Kidney (tissue), 14 donors: ENCODE results near the gene PRR33. TPM values are rescaled to one million over a fixed set of nuclear protein-coding genes. Genes with fewer than 3 reads are reported as not detected.

ENCODE experiments used
- DNase-seq, 5 donors: peaks; one replicate each; pipeline ENCODE4 v3.0.0-alpha.2; 2013 to 2020
- FAIRE-seq: peaks from 2 replicates; lab custom pipeline; 2012; peaks lifted over from hg19 to GRCh38; lab: Jason Lieb, UNC
- H3K27ac ChIP-seq, 2 donors: one replicate each; pipeline ENCODE4 v1.7.0; 2013; ENCODE audit warnings: low read depth in 2 of 2, low read length in 2 of 2, inconsistent platforms in 1 of 2
- H3K27me3 ChIP-seq: one replicate; pipeline ENCODE4 v1.7.1; 2013; ENCODE audit warnings: low read length, inconsistent platforms; ENCODE audit not compliant: control insufficient read depth, insufficient read depth
- H3K36me3 ChIP-seq, 3 donors: one replicate each; pipeline versions ENCODE4 v1.7.0 to v1.7.1; 2013; ENCODE audit warnings: low read length in 3 of 3, control low read depth in 1 of 3, inconsistent platforms in 1 of 3; ENCODE audit not compliant: insufficient read depth in 3 of 3, control insufficient read depth in 2 of 3
- H3K4me1 ChIP-seq, 3 donors: one replicate each; pipeline versions ENCODE4 v1.7.0 to v1.7.1; 2013; ENCODE audit warnings: low read length in 3 of 3, inconsistent platforms in 1 of 3, low read depth in 1 of 3; ENCODE audit not compliant: control insufficient read depth in 2 of 3, insufficient read depth in 2 of 3
- H3K4me3 ChIP-seq, 3 donors: one replicate each; pipeline versions ENCODE4 v1.7.0 to v1.8.1; 2013; ENCODE audit warnings: low read length in 3 of 3, control low read depth in 1 of 3, inconsistent platforms in 1 of 3
- H3K9ac ChIP-seq, 3 donors: one replicate each; pipeline versions ENCODE4 v1.7.0 to v1.7.1; 2013; ENCODE audit warnings: low read length in 3 of 3, control low read depth in 1 of 3, inconsistent platforms in 1 of 3
- H3K9me3 ChIP-seq, 3 donors: one replicate each; pipeline versions ENCODE4 v1.7.0 to v1.7.1; 2013; ENCODE audit warnings: low read length in 3 of 3, control low read depth in 1 of 3, inconsistent platforms in 1 of 3; ENCODE audit not compliant: control insufficient read depth in 2 of 3, insufficient read depth in 1 of 3
- intact Hi-C: fragments of 100-400 bp; cut with DNase I; formaldehyde crosslinking; loops from one replicate; pipeline ENCODE4 v1.11.1; 2022
- polyA plus RNA-seq: library from polyadenylated mRNA; stranded (reverse); fragments of 350-450 nt; fragmentation: Illumina TruSeq; extraction: RNeasy Lipid Tissue Mini Kit (QIAGEN cat#74804); gene quantifications from one replicate; pipeline ENCODE4 v1.2.3, GENCODE V29; 2014; ENCODE audit warnings: low read depth, low replicate concordance; ENCODE audit not compliant: insufficient read depth
- total RNA-seq: library from RNA; stranded (reverse); fragmentation: NEBNext Ultra II Directional; extraction: Animal tissue kit (Norgen Biotek cat#: 25700); gene quantifications from one replicate; pipeline ENCODE4 v1.2.1, GENCODE V29; 2021
- TF ChIP-seq, protein P1 (sequence below): IDR thresholded peaks from 3 replicates; pipeline ENCODE4 v1.5.1; 2012; ENCODE audit warnings: mild to moderate bottlenecking, moderate library complexity, borderline replicate concordance; ENCODE audit not compliant: insufficient read depth; ENCODE audit errors: extremely low read depth
- donor health status: control.
- donor health status: control.
- donor health status: control.
- donor health status: control.
- donor health status: control.
- donor health status: DM: yes; HTN: yes; CAD: no.
- donor health status: Normal renal cell carcinoma (clear cell type).

Gene PRR33
- total and polyA plus RNA-seq, 2 donors from 2014 or later: not detected

DNA sequence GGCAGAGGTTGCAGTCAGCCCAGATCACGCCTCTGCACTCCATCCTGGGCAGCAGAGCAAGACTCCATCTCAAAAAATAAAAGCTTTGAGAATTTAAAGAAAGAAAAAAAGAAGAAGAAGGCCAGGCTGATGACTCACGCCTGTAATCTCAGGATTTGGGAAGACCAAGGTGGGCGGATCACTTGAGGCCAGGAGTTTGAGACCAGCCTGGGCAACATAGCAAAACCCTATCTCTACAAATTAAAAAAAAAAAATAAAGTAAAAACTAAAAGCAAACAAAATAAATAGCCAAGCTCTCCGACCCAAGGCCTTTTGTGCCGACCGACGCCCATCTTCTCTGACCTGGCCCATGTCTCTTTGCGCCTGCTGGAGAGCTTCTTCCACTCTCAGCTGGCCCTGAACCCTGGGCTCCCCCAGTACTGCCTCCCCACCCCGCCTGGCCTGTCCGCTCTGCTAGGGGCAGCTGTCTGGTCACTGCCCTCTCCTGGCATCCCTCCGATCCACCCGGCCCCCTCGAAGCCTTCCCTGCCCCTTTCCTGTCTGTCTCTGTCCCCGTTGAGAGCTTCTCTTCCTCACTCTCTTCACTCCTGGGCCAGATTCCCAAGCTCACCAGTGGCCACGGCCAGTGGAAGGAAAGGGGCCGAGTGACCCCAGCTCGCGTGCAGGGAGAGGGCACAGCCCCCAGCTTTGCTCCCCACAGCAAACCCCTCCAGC, 43.6 kb downstream of the PRR33 start:
- intact Hi-C loops: no loop called here
- Histone ChIP-seq H3K27me3 (peaks cover 2% of the 10 kb centered on the region), H3K36me3 (no peaks in the 10 kb centered on the region), H3K4me3 (no peak overlapping the region), H3K9ac (no peak overlapping the region), H3K4me1 (peaks cover 3 to 13% (median 4%) of the 10 kb centered on the region in 3 donors), H3K9me3 (no peaks in the 10 kb centered on the region), H3K27ac (no peak overlapping the region)
- DNase-seq: peak in 1 of 5 donors; percentile 72
- no peak for FAIRE-seq
- TF ChIP-seq, protein P1, sequence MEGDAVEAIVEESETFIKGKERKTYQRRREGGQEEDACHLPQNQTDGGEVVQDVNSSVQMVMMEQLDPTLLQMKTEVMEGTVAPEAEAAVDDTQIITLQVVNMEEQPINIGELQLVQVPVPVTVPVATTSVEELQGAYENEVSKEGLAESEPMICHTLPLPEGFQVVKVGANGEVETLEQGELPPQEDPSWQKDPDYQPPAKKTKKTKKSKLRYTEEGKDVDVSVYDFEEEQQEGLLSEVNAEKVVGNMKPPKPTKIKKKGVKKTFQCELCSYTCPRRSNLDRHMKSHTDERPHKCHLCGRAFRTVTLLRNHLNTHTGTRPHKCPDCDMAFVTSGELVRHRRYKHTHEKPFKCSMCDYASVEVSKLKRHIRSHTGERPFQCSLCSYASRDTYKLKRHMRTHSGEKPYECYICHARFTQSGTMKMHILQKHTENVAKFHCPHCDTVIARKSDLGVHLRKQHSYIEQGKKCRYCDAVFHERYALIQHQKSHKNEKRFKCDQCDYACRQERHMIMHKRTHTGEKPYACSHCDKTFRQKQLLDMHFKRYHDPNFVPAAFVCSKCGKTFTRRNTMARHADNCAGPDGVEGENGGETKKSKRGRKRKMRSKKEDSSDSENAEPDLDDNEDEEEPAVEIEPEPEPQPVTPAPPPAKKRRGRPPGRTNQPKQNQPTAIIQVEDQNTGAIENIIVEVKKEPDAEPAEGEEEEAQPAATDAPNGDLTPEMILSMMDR: no peak

DNA sequence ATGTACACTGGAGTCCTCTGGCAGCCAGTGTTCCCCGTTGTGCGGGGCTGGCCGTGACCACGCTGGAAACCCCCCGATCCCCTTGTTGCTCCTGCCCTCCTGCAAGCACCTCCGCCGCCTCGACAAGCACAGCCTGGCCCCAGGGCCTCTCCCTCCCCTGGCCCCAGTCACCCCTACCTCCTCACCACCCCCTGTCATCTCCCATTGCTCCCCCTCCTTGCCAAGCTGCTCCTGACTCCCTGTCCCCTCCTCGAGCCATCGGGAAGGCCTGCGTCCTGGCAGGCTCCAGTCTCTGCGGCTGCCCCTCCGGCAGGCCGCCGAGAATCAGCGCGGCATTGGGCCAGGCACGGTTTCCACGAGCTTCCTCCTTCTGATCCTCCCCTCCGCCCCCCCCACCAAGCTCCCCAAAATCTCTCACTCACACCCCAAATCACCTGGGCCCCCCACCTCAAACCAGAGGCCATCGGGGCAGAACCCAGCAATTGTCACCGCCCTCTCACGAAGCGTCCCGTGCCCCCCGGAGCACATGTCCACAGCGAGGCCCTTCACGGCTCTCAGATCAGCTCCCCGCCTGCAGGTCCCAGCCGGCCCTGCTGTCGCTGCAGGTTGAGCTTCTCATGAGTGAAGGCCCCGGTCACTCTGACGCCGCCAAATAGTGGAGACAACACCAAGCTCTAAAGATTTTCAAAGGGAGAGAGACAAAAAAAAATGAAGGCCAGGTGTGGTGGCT, 44.5 kb downstream of the PRR33 start:
- peak in 1 of 5 donors; percentile 66 for DNase-seq
- no peak for FAIRE-seq
- Histone ChIP-seq H3K9me3 (no peaks in the 10 kb centered on the region), H3K27me3 (peaks cover 2% of the 10 kb centered on the region), H3K9ac (no peak overlapping the region), H3K36me3 (no peaks in the 10 kb centered on the region), H3K4me1 (peaks cover 3 to 13% (median 4%) of the 10 kb centered on the region in 3 donors), H3K4me3 (no peak overlapping the region), H3K27ac (no peak overlapping the region)
- intact Hi-C loops: no loop called here
- TF ChIP-seq, protein P1: no peak

DNA sequence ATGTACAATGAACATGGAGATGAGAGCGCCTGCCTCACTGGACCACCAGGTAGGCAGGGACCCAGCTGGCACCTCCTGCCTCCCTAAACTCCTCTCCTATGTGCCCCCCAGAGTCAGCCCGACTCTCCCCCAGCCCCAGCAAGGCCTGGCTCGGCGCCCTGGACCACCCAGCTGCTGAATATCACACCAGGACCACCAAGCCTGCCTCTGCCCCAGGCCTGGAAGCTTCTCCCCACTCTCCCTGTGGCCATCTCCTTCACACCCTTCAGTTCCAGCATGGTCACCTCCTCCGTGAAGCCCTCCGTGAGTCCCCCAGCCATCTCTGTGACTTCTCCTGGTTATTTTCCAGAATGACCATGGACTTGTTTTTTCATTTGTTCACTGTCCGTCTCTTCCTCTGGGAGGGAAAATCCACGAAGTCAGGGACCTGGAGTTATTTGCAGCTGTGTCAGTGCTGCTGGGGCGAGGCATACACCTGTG, 45.2 kb downstream of the PRR33 start:
- no peak for DNase-seq
- no peak for FAIRE-seq
- TF ChIP-seq, protein P1: no peak
- Histone ChIP-seq H3K9me3 (no peaks in the 10 kb centered on the region), H3K27me3 (peaks cover 2% of the 10 kb centered on the region), H3K4me1 (peaks cover 3 to 12% (median 4%) of the 10 kb centered on the region in 3 donors), H3K9ac (no peak overlapping the region), H3K27ac (no peak overlapping the region), H3K36me3 (no peaks in the 10 kb centered on the region), H3K4me3 (no peak overlapping the region)
- intact Hi-C loops: no loop called here
